DOHH2 (cell line): ENCODE results near the gene LRRC8D.

Experiments used
- H3F3A ChIP-seq: fragments of 200-600 bp; sonication (generic), shearing (Covaris generic); 2 replicates; pipeline ENCODE4 v1.6.0; 2016; ENCODE audit warnings: antibody characterized with exemption, mild to moderate bottlenecking; ENCODE audit not compliant: control insufficient read depth, insufficient read depth
- H3K27ac ChIP-seq: fragments of 200-600 bp; sonication (generic); 2 replicates; pipeline ENCODE4 v1.5.1; 2014; ENCODE audit warnings: low read depth, mild to moderate bottlenecking, low read length, moderate library complexity
- H3K27me3 ChIP-seq: fragments of 200-600 bp; sonication (generic); 2 replicates; pipeline ENCODE4 v1.6.1; 2014; ENCODE audit warnings: mild to moderate bottlenecking, low read length, mixed read lengths; ENCODE audit not compliant: control insufficient read depth
- H3K36me3 ChIP-seq: fragments of 200-600 bp; sonication (generic); 2 replicates; pipeline ENCODE4 v1.6.1; 2014; ENCODE audit warnings: mild to moderate bottlenecking, low read length, moderate library complexity, mixed read lengths; ENCODE audit not compliant: control insufficient read depth
- H3K4me1 ChIP-seq: fragments of 200-600 bp; sonication (generic); 2 replicates; pipeline ENCODE4 v1.6.1; 2014; ENCODE audit warnings: mild to moderate bottlenecking, low read length, mixed read lengths; ENCODE audit not compliant: control insufficient read depth
- H3K4me2 ChIP-seq: fragments of 200-600 bp; sonication (generic); 2 replicates; pipeline ENCODE4 v1.6.0; 2014; ENCODE audit warnings: mild to moderate bottlenecking, low read length, moderate library complexity
- H3K4me3 ChIP-seq: fragments of 200-600 bp; sonication (generic); 2 replicates; pipeline ENCODE4 v1.5.1; 2014; ENCODE audit warnings: mild to moderate bottlenecking, low read length, mixed read lengths
- H3K79me2 ChIP-seq: fragments of 200-600 bp; sonication (generic); 2 replicates; pipeline ENCODE4 v1.6.1; 2014; ENCODE audit warnings: mild to moderate bottlenecking, low read length, mixed read lengths; ENCODE audit not compliant: control insufficient read depth
- H3K9me2 ChIP-seq: fragments of 200-600 bp; sonication (generic); replicated peaks from 2 replicates; pipeline ENCODE4 v1.6.1; 2014; ENCODE audit warnings: mild to moderate bottlenecking, low read length, mixed read lengths; ENCODE audit not compliant: control insufficient read depth
- H3K9me3 ChIP-seq: fragments of 200-600 bp; sonication (generic); 2 replicates; pipeline ENCODE4 v1.6.1; 2014; ENCODE audit warnings: antibody characterized with exemption, low read length, mixed read lengths; ENCODE audit not compliant: control insufficient read depth, insufficient read depth
- H4K20me1 ChIP-seq: fragments of 200-600 bp; sonication (generic); 2 replicates; pipeline ENCODE4 v1.6.0; 2014; ENCODE audit warnings: low read depth, mild to moderate bottlenecking, antibody characterized with exemption, low read length, moderate library complexity; ENCODE audit not compliant: control insufficient read depth, insufficient read depth
- EZH2phosphoT487 ChIP-seq: fragments of 200-600 bp; sonication (generic); IDR thresholded peaks from 2 replicates; pipeline ENCODE4 v1.6.1; 2017; ENCODE audit warnings: borderline replicate concordance, mild to moderate bottlenecking, antibody characterized with exemption, low read length, moderate library complexity, mixed read lengths
- TF ChIP-seq, protein P1 (sequence below): fragments of 200-600 bp; sonication (generic); IDR thresholded peaks from one replicate; pipeline ENCODE4 v1.5.1; 2014; ENCODE audit warnings: antibody characterized with exemption, mild to moderate bottlenecking, low read depth, low read length; ENCODE audit not compliant: poor library complexity, severe bottlenecking

LRRC8D gene

DNA sequence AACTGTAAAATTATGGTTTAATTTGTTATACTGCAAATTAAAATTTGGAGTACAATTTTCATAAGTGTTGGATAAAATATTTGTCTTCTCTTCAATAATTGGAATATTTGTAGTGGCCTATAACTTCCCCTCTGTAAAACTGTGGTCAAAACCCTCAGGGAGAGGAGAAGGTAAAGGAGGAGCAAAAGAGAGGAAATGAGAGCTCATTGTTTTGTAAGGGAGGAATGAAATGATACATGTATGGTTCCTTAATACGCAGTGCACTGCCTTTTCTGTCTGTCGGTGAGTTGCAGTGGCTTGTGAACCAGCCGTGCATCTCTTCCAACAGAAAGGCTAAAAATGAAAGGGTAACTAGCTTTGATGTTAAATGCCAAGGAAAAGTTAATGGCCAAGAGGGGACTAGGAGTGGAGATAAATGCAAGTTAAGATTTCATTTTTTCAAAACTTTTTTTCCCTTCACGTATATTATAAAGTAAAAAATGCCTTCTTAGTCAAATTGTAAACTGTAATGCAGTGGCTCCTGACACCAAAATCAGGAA, 26.4 kb downstream of the LRRC8D start:
- Histone ChIP-seq H3K27ac (no peak overlapping the region), H3K79me2 (peaks cover 45% of the 10 kb centered on the region), H3K9me2 (no peaks in the 10 kb centered on the region), H3K4me1 (peaks cover 44% of the 10 kb centered on the region), H3F3A (peaks cover 4% of the 10 kb centered on the region; the same call in 1 of the 2 replicates), H3K36me3 (peaks cover 38% of the 10 kb centered on the region), H4K20me1 (no peaks in the 10 kb centered on the region), H3K4me2 (peak overlapping the region; percentile 36), H3K4me3 (no peak overlapping the region), H3K27me3 (no peaks in the 10 kb centered on the region), H3K9me3 (no peaks in the 10 kb centered on the region)
- TF ChIP-seq, protein P1, sequence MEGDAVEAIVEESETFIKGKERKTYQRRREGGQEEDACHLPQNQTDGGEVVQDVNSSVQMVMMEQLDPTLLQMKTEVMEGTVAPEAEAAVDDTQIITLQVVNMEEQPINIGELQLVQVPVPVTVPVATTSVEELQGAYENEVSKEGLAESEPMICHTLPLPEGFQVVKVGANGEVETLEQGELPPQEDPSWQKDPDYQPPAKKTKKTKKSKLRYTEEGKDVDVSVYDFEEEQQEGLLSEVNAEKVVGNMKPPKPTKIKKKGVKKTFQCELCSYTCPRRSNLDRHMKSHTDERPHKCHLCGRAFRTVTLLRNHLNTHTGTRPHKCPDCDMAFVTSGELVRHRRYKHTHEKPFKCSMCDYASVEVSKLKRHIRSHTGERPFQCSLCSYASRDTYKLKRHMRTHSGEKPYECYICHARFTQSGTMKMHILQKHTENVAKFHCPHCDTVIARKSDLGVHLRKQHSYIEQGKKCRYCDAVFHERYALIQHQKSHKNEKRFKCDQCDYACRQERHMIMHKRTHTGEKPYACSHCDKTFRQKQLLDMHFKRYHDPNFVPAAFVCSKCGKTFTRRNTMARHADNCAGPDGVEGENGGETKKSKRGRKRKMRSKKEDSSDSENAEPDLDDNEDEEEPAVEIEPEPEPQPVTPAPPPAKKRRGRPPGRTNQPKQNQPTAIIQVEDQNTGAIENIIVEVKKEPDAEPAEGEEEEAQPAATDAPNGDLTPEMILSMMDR, result no peak
- TF ChIP-seq EZH2phosphoT487, result no peak

- Histone ChIP-seq H3K4me1 (peaks cover 43% of the 10 kb centered on the region), H3K9me2 (no peaks in the 10 kb centered on the region), H4K20me1 (no peaks in the 10 kb centered on the region), H3K27ac (no peak overlapping the region), H3K4me2 (no peak overlapping the region), H3K79me2 (peaks cover 52% of the 10 kb centered on the region), H3F3A (no peaks in the 10 kb centered on the region), H3K9me3 (no peaks in the 10 kb centered on the region), H3K4me3 (no peak overlapping the region), H3K27me3 (no peaks in the 10 kb centered on the region), H3K36me3 (peaks cover 47% of the 10 kb centered on the region)
- TF ChIP-seq, protein P1, result no peak
Observed at GRCh38 chr1:89850844-89851415, 30.1 kb downstream of the LRRC8D start.

- H3F3A ChIP-seq, result no peaks in the 10 kb centered on the region
- H3K4me1 ChIP-seq, result peaks cover 48% of the 10 kb centered on the region
- no peaks in the 10 kb centered on the region for H4K20me1 ChIP-seq
- no peak overlapping the region for H3K27ac ChIP-seq
- no peaks in the 10 kb centered on the region for H3K27me3 ChIP-seq
- H3K36me3 ChIP-seq, result peaks cover 26% of the 10 kb centered on the region
- no peaks in the 10 kb centered on the region for H3K9me2 ChIP-seq
- peaks cover 56% of the 10 kb centered on the region for H3K79me2 ChIP-seq
- no peaks in the 10 kb centered on the region for H3K9me3 ChIP-seq
- TF ChIP-seq, protein P1, result no peak
- TF ChIP-seq EZH2phosphoT487, result no peak
- H3K4me2 ChIP-seq, result peak overlapping the region; percentile 65
- peak overlapping the region; percentile 59; the same call in 1 of the 2 replicates for H3K4me3 ChIP-seq
Observed at GRCh38 chr1:89854140-89854539, 33.3 kb downstream of the LRRC8D start.
